Karpas-422 (cell line): ENCODE data around the gene ZFP28. TPM values are rescaled to one million over a fixed set of nuclear protein-coding genes. Genes with fewer than 3 reads are reported as not detected.

Source experiments
- DNase-seq: peaks from one replicate; pipeline ENCODE4 v3.0.0-alpha.2; 2015
- H2AFZ ChIP-seq: fragments of 200-600 bp; sonication (generic); 2 replicates; pipeline ENCODE4 v1.6.1; 2014; ENCODE audit warnings: antibody characterized with exemption, low read length, mixed read lengths
- H3K27ac ChIP-seq: fragments of 200-600 bp; sonication (generic); 2 replicates; pipeline ENCODE4 v1.5.1; 2014; ENCODE audit warnings: mild to moderate bottlenecking, low read length, moderate library complexity
- H3K27me3 ChIP-seq: fragments of 200-600 bp; sonication (generic); 2 replicates; pipeline ENCODE4 v1.6.1; 2014; ENCODE audit warnings: low read length, mixed read lengths
- H3K36me3 ChIP-seq: fragments of 200-600 bp; sonication (generic); 2 replicates; pipeline ENCODE4 v1.6.1; 2014; ENCODE audit warnings: low read length, mixed read lengths; ENCODE audit not compliant: insufficient read depth
- H3K4me1 ChIP-seq: fragments of 200-600 bp; sonication (generic); 2 replicates; pipeline ENCODE4 v1.6.1; 2014; ENCODE audit warnings: mild to moderate bottlenecking, low read length, mixed read lengths
- H3K4me2 ChIP-seq: fragments of 200-600 bp; sonication (generic); 2 replicates; pipeline ENCODE4 v1.6.1; 2014; ENCODE audit warnings: low read length, low read depth, mild to moderate bottlenecking; ENCODE audit not compliant: poor library complexity, severe bottlenecking
- H3K4me3 ChIP-seq: fragments of 200-600 bp; sonication (generic); 2 replicates; pipeline ENCODE4 v1.5.1; 2014; ENCODE audit warnings: mild to moderate bottlenecking, antibody characterized with exemption, low read length, mixed read lengths
- H3K79me2 ChIP-seq: fragments of 200-600 bp; sonication (generic); 2 replicates; pipeline ENCODE4 v1.6.1; 2014; ENCODE audit warnings: mild to moderate bottlenecking, low read length, mixed read lengths
- H3K9ac ChIP-seq: fragments of 200-600 bp; sonication (generic); 2 replicates; pipeline ENCODE4 v1.6.0; 2014; ENCODE audit warnings: low read length
- H3K9me2 ChIP-seq: fragments of 200-600 bp; sonication (generic), shearing (Covaris generic); replicated peaks from 2 replicates; pipeline ENCODE4 v1.6.0; 2014; ENCODE audit warnings: mild to moderate bottlenecking, low read length, moderate library complexity; ENCODE audit not compliant: insufficient read depth
- H3K9me3 ChIP-seq: fragments of 300-700, 200-600 bp; sonication (generic); 2 replicates; pipeline ENCODE4 v1.6.1; 2014; ENCODE audit warnings: low read length, mixed read lengths
- H4K20me1 ChIP-seq: fragments of 200-600 bp; sonication (generic); 2 replicates; pipeline ENCODE4 v1.6.1; 2014; ENCODE audit warnings: mild to moderate bottlenecking, antibody characterized with exemption, low read length, low read depth; ENCODE audit not compliant: insufficient read depth
- total RNA-seq: library from RNA; depleted of rRNA; stranded (reverse); fragments of >200 nt; shearing (Covaris generic); gene quantifications from 2 replicates; pipeline ENCODE4 v1.2.3, GENCODE V29; 2014; ENCODE audit warnings: low replicate concordance

Gene ZFP28
- total RNA-seq, 1 experiment from 2014 or later = not detected

DNA sequence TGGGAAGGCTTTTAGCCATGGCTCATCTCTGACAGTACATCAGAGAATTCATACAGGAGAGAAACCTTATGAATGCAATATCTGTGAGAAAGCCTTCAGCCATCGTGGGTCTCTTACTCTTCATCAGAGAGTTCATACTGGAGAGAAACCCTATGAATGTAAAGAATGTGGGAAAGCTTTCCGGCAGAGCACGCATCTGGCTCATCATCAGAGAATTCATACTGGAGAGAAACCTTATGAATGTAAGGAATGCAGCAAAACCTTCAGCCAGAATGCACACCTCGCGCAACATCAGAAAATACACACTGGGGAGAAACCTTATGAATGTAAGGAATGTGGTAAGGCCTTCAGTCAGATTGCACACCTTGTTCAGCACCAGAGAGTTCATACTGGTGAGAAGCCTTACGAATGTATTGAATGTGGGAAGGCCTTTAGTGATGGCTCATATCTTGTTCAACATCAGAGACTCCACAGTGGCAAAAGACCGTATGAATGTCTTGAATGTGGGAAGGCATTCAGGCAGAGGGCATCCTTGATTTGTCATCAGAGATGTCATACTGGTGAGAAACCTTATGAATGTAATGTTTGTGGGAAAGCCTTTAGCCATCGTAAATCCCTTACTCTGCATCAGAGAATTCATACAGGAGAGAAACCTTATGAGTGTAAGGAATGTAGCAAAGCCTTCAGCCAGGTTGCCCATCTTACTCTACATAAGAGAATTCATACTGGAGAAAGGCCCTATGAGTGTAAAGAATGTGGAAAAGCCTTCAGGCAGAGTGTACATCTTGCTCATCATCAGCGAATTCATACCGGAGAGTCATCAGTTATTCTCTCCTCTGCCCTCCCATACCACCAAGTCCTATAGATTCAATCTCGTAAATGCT lies 39.2 kb downstream of the ZFP28 start:
- Histone ChIP-seq H3K4me1 (no peaks in the 10 kb centered on the region), H2AFZ (no peak overlapping the region), H3K9me2 (no peaks in the 10 kb centered on the region), H3K9ac (no peak overlapping the region), H3K4me2 (no peak overlapping the region), H3K27me3 (no peaks in the 10 kb centered on the region), H4K20me1 (no peaks in the 10 kb centered on the region), H3K27ac (no peak overlapping the region), H3K9me3 (peaks cover 86% of the 10 kb centered on the region), H3K36me3 (0 out of 2 replicates have a peak, but pooled peaks cover 4% of the 10 kb centered on the region), H3K79me2 (no peaks in the 10 kb centered on the region), H3K4me3 (no peak overlapping the region)
- no peak for DNase-seq

DNA sequence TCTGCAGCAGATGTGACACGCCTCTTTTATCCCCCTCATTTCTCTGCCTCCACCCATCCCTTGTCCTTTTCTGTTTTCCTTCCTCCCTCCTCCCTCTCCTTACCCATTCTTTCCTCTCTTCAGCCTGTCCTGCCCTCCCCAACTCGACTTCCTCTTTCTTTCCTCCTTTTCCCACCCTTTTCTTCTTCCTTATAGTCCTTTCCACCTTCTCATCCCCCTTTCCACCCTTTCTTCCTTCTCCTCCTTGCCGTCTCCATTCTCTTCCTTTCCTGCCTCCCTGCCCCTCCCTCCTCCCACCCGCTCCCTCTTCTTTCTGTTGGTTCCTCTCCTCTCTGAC lies 55.7 kb downstream of the ZFP28 start:
- Histone ChIP-seq H3K4me3 (peak overlapping the region; percentile 96), H3K4me1 (peaks cover 12% of the 10 kb centered on the region), H3K9me2 (no peaks in the 10 kb centered on the region), H3K4me2 (peak overlapping the region; percentile 82), H4K20me1 (no peaks in the 10 kb centered on the region), H3K9me3 (peaks cover 31% of the 10 kb centered on the region), H3K27me3 (no peaks in the 10 kb centered on the region), H3K27ac (no peak overlapping the region), H3K9ac (peak overlapping the region; percentile 86), H3K36me3 (peaks cover 19% of the 10 kb centered on the region), H2AFZ (peak overlapping the region; percentile 66; the same call in 1 of the 2 replicates), H3K79me2 (peaks cover 43% of the 10 kb centered on the region)
- DNase-seq = no peak

DNA sequence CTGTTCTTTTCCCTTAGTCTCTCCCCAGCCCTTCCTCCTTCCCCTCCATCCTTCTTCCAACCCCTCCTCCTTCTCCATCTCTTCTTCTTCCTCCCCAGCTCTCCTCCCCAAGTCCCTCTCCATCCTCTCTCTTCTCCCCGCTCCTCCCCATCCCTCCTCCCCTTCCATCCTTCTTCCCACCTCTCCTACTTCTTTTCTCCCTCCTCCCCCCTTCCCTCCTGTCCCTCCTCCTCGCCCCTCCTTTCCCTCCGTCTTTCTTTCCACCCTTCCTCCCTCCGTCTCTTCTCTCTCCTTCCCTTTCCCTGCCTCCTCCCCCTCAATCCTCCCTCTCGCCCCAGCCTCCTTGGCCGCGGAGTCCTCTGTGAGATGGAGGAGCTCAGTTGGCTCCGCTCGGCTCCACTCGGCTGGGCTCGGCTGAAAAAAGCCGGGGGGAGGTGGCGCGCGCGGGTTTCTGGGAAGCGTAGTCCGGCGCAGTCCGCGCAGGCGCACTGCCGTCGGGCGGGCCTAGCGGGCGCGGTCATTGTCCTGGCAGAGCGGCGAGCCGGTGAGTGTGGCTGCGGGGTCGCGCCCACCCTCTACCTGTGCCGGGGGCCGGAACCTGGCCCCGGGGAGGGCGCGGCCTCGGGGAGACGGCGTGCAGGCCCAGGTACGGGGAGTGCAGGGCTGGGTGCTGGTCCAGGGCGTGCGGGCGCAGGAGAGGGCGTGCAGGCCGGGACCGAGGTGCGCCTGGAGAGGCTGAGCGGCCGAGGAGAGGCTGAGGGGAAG lies 56.2 kb downstream of the ZFP28 start, which contains the start of gene ZNF71:
TSS of gene ZNF71 (plus strand) at position 520 of the 765 bp plus-strand sequence. CDS start 6,257 bp downstream, outside the sequence.
- H3K9ac ChIP-seq = peak within 1 kb of the TSS; percentile 86
- peaks cover 43% of the 10 kb centered on the region for H3K79me2 ChIP-seq
- H3K27ac ChIP-seq = no peak within 1 kb of the TSS
- peak; percentile 98 for DNase-seq
- peak within 1 kb of the TSS; percentile 82 for H3K4me2 ChIP-seq
- H3K9me2 ChIP-seq = no peaks in the 10 kb centered on the region
- peaks cover 29% of the 10 kb centered on the region for H3K9me3 ChIP-seq
- H3K36me3 ChIP-seq = peaks cover 19% of the 10 kb centered on the region
- H3K27me3 ChIP-seq = no peaks in the 10 kb centered on the region
- no peaks in the 10 kb centered on the region for H4K20me1 ChIP-seq
- peak within 1 kb of the TSS; percentile 66 for H2AFZ ChIP-seq
- H3K4me3 ChIP-seq = peak within 1 kb of the TSS; percentile 96
- H3K4me1 ChIP-seq = peaks cover 12% of the 10 kb centered on the region

DNA sequence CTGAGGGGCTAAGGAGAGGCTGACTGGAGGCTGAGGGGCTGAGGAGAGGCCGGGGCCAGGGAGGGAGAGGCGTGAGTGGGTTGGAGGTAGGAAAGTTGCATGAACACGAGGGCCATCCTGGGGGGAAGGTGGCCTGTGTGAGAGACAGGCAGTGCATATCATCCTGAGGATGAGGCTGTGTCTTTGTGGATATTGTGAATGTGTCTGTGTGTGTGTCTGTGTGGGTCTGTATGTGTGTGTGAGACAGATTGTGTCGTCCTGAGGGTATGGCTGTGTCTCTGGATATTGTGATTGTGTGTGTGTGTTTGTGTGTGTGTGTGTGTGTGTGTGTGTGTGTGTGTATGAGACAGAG lies 56.8 kb downstream of the ZFP28 start:
- peak overlapping the region; percentile 82 for H3K4me2 ChIP-seq
- H4K20me1 ChIP-seq = no peaks in the 10 kb centered on the region
- H3K9ac ChIP-seq = peak overlapping the region; percentile 86
- peaks cover 21% of the 10 kb centered on the region for H3K36me3 ChIP-seq
- H2AFZ ChIP-seq = peak overlapping the region; percentile 66; the same call in 1 of the 2 replicates
- H3K9me2 ChIP-seq = no peaks in the 10 kb centered on the region
- peaks cover 46% of the 10 kb centered on the region for H3K79me2 ChIP-seq
- H3K9me3 ChIP-seq = peaks cover 25% of the 10 kb centered on the region
- no peak for DNase-seq
- no peaks in the 10 kb centered on the region for H3K27me3 ChIP-seq
- H3K27ac ChIP-seq = no peak overlapping the region
- peak overlapping the region; percentile 96 for H3K4me3 ChIP-seq
- peaks cover 12% of the 10 kb centered on the region for H3K4me1 ChIP-seq

DNA sequence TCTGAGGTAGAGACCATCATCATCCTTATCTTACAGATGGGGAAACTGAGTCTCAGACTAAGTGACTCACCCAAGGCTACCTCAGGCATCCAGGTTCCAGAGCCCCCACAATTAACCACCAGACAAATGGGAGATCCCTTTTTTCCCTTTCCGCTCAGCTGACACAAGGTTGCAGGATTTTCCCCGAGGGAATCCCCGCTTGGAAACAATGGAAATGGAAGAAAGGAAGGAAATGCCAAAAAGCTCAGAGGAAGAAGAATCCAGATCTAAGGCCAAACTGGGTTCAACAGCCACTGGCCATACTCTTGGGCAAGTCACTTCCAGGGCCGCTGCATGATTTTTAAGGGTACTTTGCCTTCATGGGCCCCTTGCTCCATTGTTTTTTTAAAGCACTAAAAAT lies 57.9 kb downstream of the ZFP28 start:
- Histone ChIP-seq H3K4me2 (peak overlapping the region; percentile 82), H3K9me3 (peaks cover 31% of the 10 kb centered on the region), H2AFZ (no peak overlapping the region), H3K9me2 (no peaks in the 10 kb centered on the region), H3K4me1 (peaks cover 12% of the 10 kb centered on the region), H3K27ac (no peak overlapping the region), H3K9ac (peak overlapping the region; percentile 86; the same call in 1 of the 2 replicates), H3K79me2 (peaks cover 57% of the 10 kb centered on the region), H4K20me1 (no peaks in the 10 kb centered on the region), H3K36me3 (peaks cover 32% of the 10 kb centered on the region), H3K27me3 (no peaks in the 10 kb centered on the region), H3K4me3 (peak overlapping the region; percentile 96)
- DNase-seq = no peak

DNA sequence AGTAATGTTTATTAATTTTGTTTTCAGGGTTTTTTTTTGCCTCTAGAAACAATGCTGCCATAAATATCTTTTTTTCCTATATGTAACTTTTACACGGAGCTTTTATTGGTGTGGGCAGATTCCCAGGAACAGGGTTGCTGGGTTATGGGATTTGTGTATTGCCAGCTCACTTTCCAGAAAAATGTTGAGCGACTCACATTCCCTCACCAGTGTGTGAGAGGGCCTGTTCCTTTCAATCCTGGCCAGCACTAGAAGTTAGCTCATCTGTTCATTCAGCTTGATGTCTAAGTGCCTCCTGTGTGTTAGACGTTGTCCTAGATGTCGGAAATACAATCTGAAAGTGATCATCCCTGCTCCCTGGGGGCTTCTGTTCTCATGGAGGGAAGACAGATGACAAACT lies 58.9 kb downstream of the ZFP28 start:
- H3K4me2 ChIP-seq = no peak overlapping the region
- H3K9me3 ChIP-seq = peaks cover 38% of the 10 kb centered on the region
- no peak overlapping the region for H3K9ac ChIP-seq
- H3K9me2 ChIP-seq = no peaks in the 10 kb centered on the region
- H4K20me1 ChIP-seq = no peaks in the 10 kb centered on the region
- no peak overlapping the region for H2AFZ ChIP-seq
- no peak for DNase-seq
- H3K79me2 ChIP-seq = peaks cover 64% of the 10 kb centered on the region
- H3K27me3 ChIP-seq = no peaks in the 10 kb centered on the region
- H3K27ac ChIP-seq = no peak overlapping the region
- peaks cover 12% of the 10 kb centered on the region for H3K4me1 ChIP-seq
- H3K4me3 ChIP-seq = no peak overlapping the region
- peaks cover 42% of the 10 kb centered on the region for H3K36me3 ChIP-seq

DNA sequence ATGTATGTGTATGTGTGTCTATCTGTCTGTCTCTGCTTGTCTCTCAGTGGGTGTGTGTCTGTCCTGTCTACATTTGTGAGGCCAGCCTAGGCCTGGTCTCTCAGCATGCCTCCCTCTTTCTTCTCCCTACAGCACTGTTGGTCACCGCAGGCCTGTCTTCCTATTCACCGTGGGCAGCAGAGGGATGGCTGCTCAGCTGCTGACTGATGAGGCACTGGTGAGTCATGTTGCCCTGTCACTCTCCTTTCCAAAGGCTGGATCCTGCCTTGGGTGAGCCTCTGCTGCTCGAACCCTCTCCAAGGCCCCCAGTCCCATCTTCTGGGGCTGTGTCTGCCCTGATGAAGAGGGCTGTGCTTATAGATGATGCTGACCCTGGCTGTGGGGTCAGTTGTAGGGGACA lies 62.6 kb downstream of the ZFP28 start:
- Histone ChIP-seq H3K4me1 (peaks cover under 1% of the 10 kb centered on the region), H3K9me2 (no peaks in the 10 kb centered on the region), H3K36me3 (peaks cover 62% of the 10 kb centered on the region), H3K4me3 (no peak overlapping the region), H2AFZ (no peak overlapping the region), H3K9ac (no peak overlapping the region), H4K20me1 (no peaks in the 10 kb centered on the region), H3K27me3 (no peaks in the 10 kb centered on the region), H3K9me3 (peaks cover 68% of the 10 kb centered on the region), H3K79me2 (peaks cover 86% of the 10 kb centered on the region), H3K27ac (no peak overlapping the region), H3K4me2 (no peak overlapping the region)
- DNase-seq = no peak

DNA sequence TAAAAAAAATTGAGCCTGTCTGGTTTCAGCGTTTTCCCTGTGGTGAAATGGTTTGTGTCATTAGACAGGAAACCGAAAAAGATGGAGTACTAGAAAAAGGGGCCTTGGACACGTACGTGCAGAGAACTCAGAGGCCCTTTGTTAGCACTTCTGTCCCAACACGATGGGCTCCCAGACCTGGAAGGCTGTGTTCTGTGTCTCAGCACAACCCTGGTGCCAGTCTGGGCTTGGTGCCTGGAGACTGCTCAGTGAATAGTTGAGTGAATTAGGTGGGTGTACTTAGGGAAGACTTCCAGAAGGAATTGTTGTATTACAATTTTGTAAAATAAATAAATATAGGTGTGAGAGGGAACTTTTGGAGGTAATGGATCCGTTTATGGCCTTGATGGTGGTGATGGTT lies 65.1 kb downstream of the ZFP28 start:
- Histone ChIP-seq H3K27me3 (no peaks in the 10 kb centered on the region), H3K4me1 (no peaks in the 10 kb centered on the region), H3K4me2 (no peak overlapping the region), H3K9me3 (peaks cover 67% of the 10 kb centered on the region), H3K27ac (no peak overlapping the region), H3K79me2 (peaks cover 85% of the 10 kb centered on the region), H4K20me1 (no peaks in the 10 kb centered on the region), H3K9ac (no peak overlapping the region), H3K9me2 (no peaks in the 10 kb centered on the region), H2AFZ (no peak overlapping the region), H3K4me3 (no peak overlapping the region), H3K36me3 (peaks cover 43% of the 10 kb centered on the region)
- no peak for DNase-seq
